ENCODE results near the gene RETREG3. TPM values are rescaled to one million over a fixed set of nuclear protein-coding genes. Genes with fewer than 3 reads are reported as not detected.

The RETREG3 gene
- total and polyA plus RNA-seq, 2 of the 13 experiments (the other 11 are each of a cell fraction or from before 2014, with no cell fraction given), result 47.0 to 55.8 TPM

GRCh38 chr17:42608305-42609181, 631 bp downstream of the RETREG3 start (continued):
- TF ChIP-seq SAFB2 (CRISPR knock-in tag; IDR thresholded peaks at IDR 0.05; ENCODE audit: borderline replicate concordance, low read depth) (no peak), DR1 (CRISPR knock-in tag; IDR thresholded peaks at IDR 0.05) (no peak), ZNF619 (CRISPR knock-in tag; IDR thresholded peaks at IDR 0.05) (0 out of 2 replicates have a peak, but pooled peaks have one; percentile 1), SRSF1 (optimal IDR thresholded peaks at IDR 0.05; ENCODE audit: low read depth, low read length) (no peak), TRIM22 (IDR thresholded peaks at IDR 0.05) (no peak), ZFP1 (CRISPR knock-in tag; IDR thresholded peaks at IDR 0.05) (no peak), NR2F2 (IDR thresholded peaks at IDR 0.05; ENCODE audit: borderline replicate concordance, low read depth) (no peak), ZNF512B (CRISPR knock-in tag; IDR thresholded peaks at IDR 0.05; ENCODE audit: borderline replicate concordance) (no peak), ZNF292 (CRISPR knock-in tag; IDR thresholded peaks at IDR 0.05; ENCODE audit: borderline replicate concordance, low read depth) (no peak), PAWR (CRISPR knock-in tag; IDR thresholded peaks at IDR 0.05; ENCODE audit: borderline replicate concordance) (no peak), TFDP1 (CRISPR knock-in tag; IDR thresholded peaks at IDR 0.05; ENCODE audit: borderline replicate concordance) (no peak), NFYB (CRISPR knock-in tag; IDR thresholded peaks at IDR 0.05) (no peak), RCOR2 (CRISPR knock-in tag; IDR thresholded peaks at IDR 0.05) (no peak), SRSF9 (IDR thresholded peaks at IDR 0.05; ENCODE audit: borderline replicate concordance, insufficient read depth, low read depth, low read length, poor library complexity, severe bottlenecking) (no peak), SNAPC4 (CRISPR knock-in tag; IDR thresholded peaks at IDR 0.05) (no peak), MEIS2 (CRISPR knock-in tag; IDR thresholded peaks at IDR 0.05) (no peak; the same call in 1 of the 2 replicates), CBFB (CRISPR knock-in tag; IDR thresholded peaks at IDR 0.05) (no peak)
- TF ChIP-seq, protein P1, sequence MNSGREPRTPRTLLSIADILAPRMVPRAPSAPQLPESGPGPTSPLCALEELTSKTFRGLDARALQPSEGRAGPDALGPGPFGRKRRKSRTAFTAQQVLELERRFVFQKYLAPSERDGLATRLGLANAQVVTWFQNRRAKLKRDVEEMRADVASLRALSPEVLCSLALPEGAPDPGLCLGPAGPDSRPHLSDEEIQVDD (CRISPR knock-in tag; IDR thresholded peaks at IDR 0.05; ENCODE audit: borderline replicate concordance), result 0 out of 2 replicates have a peak, but pooled peaks have one; percentile 18

Measured in HepG2 (cell line).